SU-DHL-6 (cell line): ENCODE results near the gene KRT75.

Experiments
- EZH2phosphoT487 ChIP-seq: fragments of 200-600 bp; sonication (generic), shearing (Covaris generic); conservative IDR thresholded peaks from 2 replicates; pipeline ENCODE4 v1.6.1; 2018; ENCODE audit warnings: mild to moderate bottlenecking, antibody characterized with exemption, low read length, moderate library complexity, mixed read lengths
- TF ChIP-seq, protein P1 (sequence below): fragments of 200-600 bp; sonication (generic); IDR thresholded peaks from one replicate; pipeline ENCODE4 v1.5.1; 2017; ENCODE audit warnings: antibody characterized with exemption, mild to moderate bottlenecking, low read length, moderate library complexity; ENCODE audit not compliant: insufficient read depth, poor library complexity, severe bottlenecking

DNA sequence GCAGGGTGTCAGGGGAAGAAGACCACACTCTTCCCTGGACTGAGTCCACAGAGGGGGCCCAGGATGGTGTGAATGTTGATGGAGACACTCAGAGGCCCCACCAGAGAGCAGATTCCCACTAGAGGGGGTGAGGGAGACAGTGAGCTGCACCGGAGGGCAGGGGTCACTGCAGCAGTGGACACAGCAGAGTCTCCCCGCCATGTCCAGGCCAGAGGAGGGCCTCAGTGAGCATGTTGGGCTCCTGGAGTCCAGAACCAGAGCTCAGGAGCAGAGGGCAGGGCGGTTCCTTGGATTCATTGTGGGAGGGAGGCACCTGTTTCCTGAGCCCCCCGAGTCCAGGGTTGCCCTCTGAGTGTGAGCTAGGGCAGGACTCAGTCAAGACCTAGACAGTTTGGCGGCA is 26.3 kb downstream of the KRT75 start:
- TF ChIP-seq, protein P1, sequence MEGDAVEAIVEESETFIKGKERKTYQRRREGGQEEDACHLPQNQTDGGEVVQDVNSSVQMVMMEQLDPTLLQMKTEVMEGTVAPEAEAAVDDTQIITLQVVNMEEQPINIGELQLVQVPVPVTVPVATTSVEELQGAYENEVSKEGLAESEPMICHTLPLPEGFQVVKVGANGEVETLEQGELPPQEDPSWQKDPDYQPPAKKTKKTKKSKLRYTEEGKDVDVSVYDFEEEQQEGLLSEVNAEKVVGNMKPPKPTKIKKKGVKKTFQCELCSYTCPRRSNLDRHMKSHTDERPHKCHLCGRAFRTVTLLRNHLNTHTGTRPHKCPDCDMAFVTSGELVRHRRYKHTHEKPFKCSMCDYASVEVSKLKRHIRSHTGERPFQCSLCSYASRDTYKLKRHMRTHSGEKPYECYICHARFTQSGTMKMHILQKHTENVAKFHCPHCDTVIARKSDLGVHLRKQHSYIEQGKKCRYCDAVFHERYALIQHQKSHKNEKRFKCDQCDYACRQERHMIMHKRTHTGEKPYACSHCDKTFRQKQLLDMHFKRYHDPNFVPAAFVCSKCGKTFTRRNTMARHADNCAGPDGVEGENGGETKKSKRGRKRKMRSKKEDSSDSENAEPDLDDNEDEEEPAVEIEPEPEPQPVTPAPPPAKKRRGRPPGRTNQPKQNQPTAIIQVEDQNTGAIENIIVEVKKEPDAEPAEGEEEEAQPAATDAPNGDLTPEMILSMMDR = no peak
- TF ChIP-seq EZH2phosphoT487 = no peak
